GM23338 (cell line): ENCODE results near the gene PCDHA13. TPM values are rescaled to one million over a fixed set of nuclear protein-coding genes. Genes with fewer than 3 reads are reported as not detected.

Experiments used
- polyA plus RNA-seq: library from polyadenylated mRNA; unstranded; fragments of >200 nt; fragmentation: Nextera tagmentation; extraction: Ambion mirVana; gene quantifications from 2 replicates; pipeline ENCODE4 v1.2.1, GENCODE V29; 2016
- total RNA-seq: library from RNA; depleted of rRNA; stranded (reverse); fragments of >200 nt; shearing (Covaris generic); gene quantifications from 2 replicates; pipeline ENCODE4 v1.2.3, GENCODE V29; 2014; rRNA removed

PCDHA13 gene
- total and polyA plus RNA-seq, 2 experiments from 2014 or later, result 1.2 to 9.8 TPM

Other genes starting within 250 kb of the PCDHA13 start
- gene CD14, start 248.9 kb upstream of the PCDHA13 start, total RNA-seq, result not detected in 2 replicates
- gene CD14, start 248.9 kb upstream of the PCDHA13 start, polyA plus RNA-seq, result 0.17 TPM in 1 of 2 replicates, not detected in the other
- 19.9 and 37.4 TPM in 2 replicates for gene TMCO6, start 242.7 kb upstream of the PCDHA13 start, total RNA-seq
- 18.7 and 19.0 TPM in 2 replicates for gene TMCO6, start 242.7 kb upstream of the PCDHA13 start, polyA plus RNA-seq
- gene NDUFA2, start 234.5 kb upstream of the PCDHA13 start, total RNA-seq, result 48.8 and 55.7 TPM in 2 replicates
- 292 and 317 TPM in 2 replicates for gene NDUFA2, start 234.5 kb upstream of the PCDHA13 start, polyA plus RNA-seq
- gene IK, start 234.3 kb upstream of the PCDHA13 start, total RNA-seq, result 58.9 and 77.3 TPM in 2 replicates
- 116 and 128 TPM in 2 replicates for gene IK, start 234.3 kb upstream of the PCDHA13 start, polyA plus RNA-seq
- 18.0 and 22.7 TPM in 2 replicates for gene WDR55, start 217.2 kb upstream of the PCDHA13 start, total RNA-seq
- 9.3 and 9.6 TPM in 2 replicates for gene WDR55, start 217.2 kb upstream of the PCDHA13 start, polyA plus RNA-seq
- 15.5 and 22.0 TPM in 2 replicates for gene DND1, start 208.5 kb upstream of the PCDHA13 start, total RNA-seq
- 7.3 and 8.1 TPM in 2 replicates for gene DND1, start 208.5 kb upstream of the PCDHA13 start, polyA plus RNA-seq
- gene HARS1, start 190.8 kb upstream of the PCDHA13 start, total RNA-seq, result 57.8 and 58.8 TPM in 2 replicates
- gene HARS1, start 190.8 kb upstream of the PCDHA13 start, polyA plus RNA-seq, result 48.6 and 51.6 TPM in 2 replicates
- 21.6 and 29.6 TPM in 2 replicates for gene HARS2, start 190.7 kb upstream of the PCDHA13 start, total RNA-seq
- gene HARS2, start 190.7 kb upstream of the PCDHA13 start, polyA plus RNA-seq, result 12.7 and 14.4 TPM in 2 replicates
- gene ZMAT2, start 181.7 kb upstream of the PCDHA13 start, total RNA-seq, result 26.4 and 35.6 TPM in 2 replicates
- gene ZMAT2, start 181.7 kb upstream of the PCDHA13 start, polyA plus RNA-seq, result 45.1 and 50.6 TPM in 2 replicates
- gene PCDHA1, start 96.0 kb upstream of the PCDHA13 start, total RNA-seq, result 1.6 and 3.2 TPM in 2 replicates
- 0.52 and 0.81 TPM in 2 replicates for gene PCDHA1, start 96.0 kb upstream of the PCDHA13 start, polyA plus RNA-seq
- gene PCDHA2, start 87.3 kb upstream of the PCDHA13 start, total RNA-seq, result 2.2 and 2.4 TPM in 2 replicates
- gene PCDHA2, start 87.3 kb upstream of the PCDHA13 start, polyA plus RNA-seq, result 0.99 and 1.3 TPM in 2 replicates
- 4.0 TPM in 2 replicates for gene PCDHA3, start 81.1 kb upstream of the PCDHA13 start, total RNA-seq
- 0.87 and 1.2 TPM in 2 replicates for gene PCDHA3, start 81.1 kb upstream of the PCDHA13 start, polyA plus RNA-seq
- 9.6 and 12.5 TPM in 2 replicates for gene PCDHA4, start 75.1 kb upstream of the PCDHA13 start, total RNA-seq
- gene PCDHA4, start 75.1 kb upstream of the PCDHA13 start, polyA plus RNA-seq, result 1.6 and 1.8 TPM in 2 replicates
- 1.4 and 3.1 TPM in 2 replicates for gene PCDHA5, start 60.5 kb upstream of the PCDHA13 start, total RNA-seq
- 0.61 and 0.86 TPM in 2 replicates for gene PCDHA5, start 60.5 kb upstream of the PCDHA13 start, polyA plus RNA-seq
- 4.6 and 5.2 TPM in 2 replicates for gene PCDHA6, start 54.2 kb upstream of the PCDHA13 start, total RNA-seq
- 2.0 and 2.1 TPM in 2 replicates for gene PCDHA6, start 54.2 kb upstream of the PCDHA13 start, polyA plus RNA-seq
- gene PCDHA7, start 47.9 kb upstream of the PCDHA13 start, total RNA-seq, result 6.9 and 8.7 TPM in 2 replicates
- 1.3 and 1.7 TPM in 2 replicates for gene PCDHA7, start 47.9 kb upstream of the PCDHA13 start, polyA plus RNA-seq
- gene PCDHA8, start 40.9 kb upstream of the PCDHA13 start, total RNA-seq, result 1.4 and 3.1 TPM in 2 replicates
- 0.56 and 0.86 TPM in 2 replicates for gene PCDHA8, start 40.9 kb upstream of the PCDHA13 start, polyA plus RNA-seq
- 3.2 and 3.3 TPM in 2 replicates for gene PCDHA9, start 33.7 kb upstream of the PCDHA13 start, total RNA-seq
- 1.1 and 1.6 TPM in 2 replicates for gene PCDHA9, start 33.7 kb upstream of the PCDHA13 start, polyA plus RNA-seq
- gene PCDHA10, start 26.2 kb upstream of the PCDHA13 start, total RNA-seq, result 11.6 and 12.2 TPM in 2 replicates
- gene PCDHA10, start 26.2 kb upstream of the PCDHA13 start, polyA plus RNA-seq, result 3.9 and 4.1 TPM in 2 replicates
- gene PCDHA11, start 13.2 kb upstream of the PCDHA13 start, total RNA-seq, result 22.9 and 26.5 TPM in 2 replicates
- gene PCDHA11, start 13.2 kb upstream of the PCDHA13 start, polyA plus RNA-seq, result 8.5 and 11.6 TPM in 2 replicates
- 12.7 and 17.7 TPM in 2 replicates for gene PCDHA12, start 6.8 kb upstream of the PCDHA13 start, total RNA-seq
- gene PCDHA12, start 6.8 kb upstream of the PCDHA13 start, polyA plus RNA-seq, result 5.1 and 5.6 TPM in 2 replicates
- gene PCDHAC1, start 44.2 kb downstream of the PCDHA13 start, total RNA-seq, result 9.9 and 12.1 TPM in 2 replicates
- gene PCDHAC1, start 44.2 kb downstream of the PCDHA13 start, polyA plus RNA-seq, result 0.50 and 0.53 TPM in 2 replicates
- 11.8 and 13.1 TPM in 2 replicates for gene PCDHAC2, start 84.4 kb downstream of the PCDHA13 start, total RNA-seq
- 0.54 and 1.8 TPM in 2 replicates for gene PCDHAC2, start 84.4 kb downstream of the PCDHA13 start, polyA plus RNA-seq
- 0.03 and 0.08 TPM in 2 replicates for gene PCDHB1, start 169.2 kb downstream of the PCDHA13 start, total RNA-seq
- 0.05 and 0.09 TPM in 2 replicates for gene PCDHB1, start 169.2 kb downstream of the PCDHA13 start, polyA plus RNA-seq
- 28.6 and 34.2 TPM in 2 replicates for gene PCDHB2, start 212.5 kb downstream of the PCDHA13 start, total RNA-seq
- gene PCDHB2, start 212.5 kb downstream of the PCDHA13 start, polyA plus RNA-seq, result 7.1 and 9.3 TPM in 2 replicates
- gene PCDHB3, start 218.3 kb downstream of the PCDHA13 start, total RNA-seq, result 15.3 and 19.4 TPM in 2 replicates
- 4.7 and 5.2 TPM in 2 replicates for gene PCDHB3, start 218.3 kb downstream of the PCDHA13 start, polyA plus RNA-seq
- 1.7 and 2.7 TPM in 2 replicates for gene PCDHB4, start 239.7 kb downstream of the PCDHA13 start, total RNA-seq
- gene PCDHB4, start 239.7 kb downstream of the PCDHA13 start, polyA plus RNA-seq, result 0.87 and 1.3 TPM in 2 replicates